MM.1S (cell line): ENCODE measurements around the gene ATP5F1E.

Source experiments
- EZH2 ChIP-seq: fragments of 300-600 bp; sonication (generic); optimal IDR thresholded peaks from 2 replicates; pipeline ENCODE3; 2017; ENCODE audit warnings: low read depth, mild to moderate bottlenecking, antibody characterized with exemption, low read length, mixed read lengths
- EZH2phosphoT487 ChIP-seq: fragments of 300-600 bp; sonication (generic); IDR thresholded peaks from 2 replicates; pipeline ENCODE4 v1.6.1; 2018; ENCODE audit warnings: antibody characterized with exemption, low read length
- TF ChIP-seq, protein P1 (sequence below): fragments of 300-600 bp; sonication (generic); IDR thresholded peaks from 2 replicates; pipeline ENCODE4 v1.5.1; 2016; ENCODE audit warnings: antibody characterized with exemption, low read length, mixed read lengths

DNA sequence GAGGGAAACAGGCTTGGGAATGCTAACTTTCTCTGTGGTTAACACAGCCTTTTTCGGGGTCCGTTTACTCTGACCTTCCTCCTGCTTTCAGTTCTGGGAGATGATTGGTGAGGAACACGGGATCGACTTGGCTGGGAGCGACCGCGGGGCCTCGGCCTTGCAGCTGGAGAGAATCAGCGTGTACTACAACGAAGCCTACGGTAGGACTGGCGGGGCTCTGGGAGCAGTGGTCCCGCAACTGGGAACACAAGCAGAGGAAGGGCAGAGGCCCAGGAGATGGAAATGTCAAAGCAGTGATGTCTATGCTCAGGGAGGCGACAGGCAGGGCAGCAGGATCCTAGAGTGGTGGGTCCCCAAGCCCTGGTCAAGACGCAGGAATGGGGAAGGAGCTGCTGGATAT, 9.4 kb downstream of the ATP5F1E start:
- TF ChIP-seq, protein P1, sequence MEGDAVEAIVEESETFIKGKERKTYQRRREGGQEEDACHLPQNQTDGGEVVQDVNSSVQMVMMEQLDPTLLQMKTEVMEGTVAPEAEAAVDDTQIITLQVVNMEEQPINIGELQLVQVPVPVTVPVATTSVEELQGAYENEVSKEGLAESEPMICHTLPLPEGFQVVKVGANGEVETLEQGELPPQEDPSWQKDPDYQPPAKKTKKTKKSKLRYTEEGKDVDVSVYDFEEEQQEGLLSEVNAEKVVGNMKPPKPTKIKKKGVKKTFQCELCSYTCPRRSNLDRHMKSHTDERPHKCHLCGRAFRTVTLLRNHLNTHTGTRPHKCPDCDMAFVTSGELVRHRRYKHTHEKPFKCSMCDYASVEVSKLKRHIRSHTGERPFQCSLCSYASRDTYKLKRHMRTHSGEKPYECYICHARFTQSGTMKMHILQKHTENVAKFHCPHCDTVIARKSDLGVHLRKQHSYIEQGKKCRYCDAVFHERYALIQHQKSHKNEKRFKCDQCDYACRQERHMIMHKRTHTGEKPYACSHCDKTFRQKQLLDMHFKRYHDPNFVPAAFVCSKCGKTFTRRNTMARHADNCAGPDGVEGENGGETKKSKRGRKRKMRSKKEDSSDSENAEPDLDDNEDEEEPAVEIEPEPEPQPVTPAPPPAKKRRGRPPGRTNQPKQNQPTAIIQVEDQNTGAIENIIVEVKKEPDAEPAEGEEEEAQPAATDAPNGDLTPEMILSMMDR: no peak
- TF ChIP-seq EZH2: no peak
- no peak for TF ChIP-seq EZH2phosphoT487
